SK-N-DZ (cell line): ENCODE data around the gene ASXL3.

Experiments used
- DNase-seq: peaks from one replicate; pipeline ENCODE4 v3.0.0-alpha.2; 2015; ENCODE audit warnings: low spot score

ASXL3 gene

GRCh38 chr18:33660696-33661310 is 82.8 kb downstream of the ASXL3 start:
- no peak for DNase-seq

GRCh38 chr18:33664241-33664874 is 86.3 kb downstream of the ASXL3 start:
- DNase-seq = no peak

GRCh38 chr18:33665187-33665586 is 87.2 kb downstream of the ASXL3 start:
- DNase-seq = no peak

DNA sequence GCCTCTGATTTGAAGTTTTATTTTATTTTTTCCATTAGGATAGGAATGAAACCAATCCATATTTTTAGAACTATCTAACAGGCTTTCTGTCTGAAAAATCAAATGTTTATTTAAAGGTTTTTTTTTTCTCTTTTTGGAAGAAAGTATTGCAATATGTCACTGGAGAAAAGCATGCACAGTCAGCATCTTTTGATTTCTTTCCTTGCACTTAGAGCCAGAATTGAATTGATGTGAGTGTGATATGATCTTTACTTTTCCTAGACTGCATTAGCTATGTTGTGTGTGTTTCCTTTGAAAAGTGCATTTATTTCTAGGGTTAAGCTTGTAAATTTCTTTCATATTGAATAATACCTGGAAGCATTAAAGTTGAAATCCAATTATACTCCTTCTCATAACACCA is 87.6 kb downstream of the ASXL3 start:
- DNase-seq = no peak

GRCh38 chr18:33666915-33667314 is 88.9 kb downstream of the ASXL3 start:
- peak; percentile 5 for DNase-seq

DNA sequence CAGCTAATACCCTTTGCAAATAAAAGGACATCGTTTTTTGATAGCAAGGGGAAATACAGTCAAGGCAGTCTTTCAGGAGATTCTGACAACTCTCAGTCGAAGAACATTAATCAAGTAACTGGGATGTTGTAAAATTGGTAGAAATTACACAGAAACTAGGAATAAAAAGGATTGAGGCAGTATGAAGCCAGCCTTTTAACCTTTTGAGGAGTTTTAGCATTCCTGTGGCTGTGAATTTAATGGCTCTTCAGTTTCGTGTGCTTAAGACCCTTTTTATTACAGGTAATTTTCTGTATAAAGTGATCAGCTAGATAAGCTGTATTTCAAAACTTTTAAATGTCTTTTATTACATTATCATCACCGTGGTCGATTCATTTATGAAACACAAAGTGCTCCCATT is 91.6 kb downstream of the ASXL3 start:
- no peak for DNase-seq

- DNase-seq = no peak
Observed at GRCh38 chr18:33670029-33670428, 92.0 kb downstream of the ASXL3 start.

DNA sequence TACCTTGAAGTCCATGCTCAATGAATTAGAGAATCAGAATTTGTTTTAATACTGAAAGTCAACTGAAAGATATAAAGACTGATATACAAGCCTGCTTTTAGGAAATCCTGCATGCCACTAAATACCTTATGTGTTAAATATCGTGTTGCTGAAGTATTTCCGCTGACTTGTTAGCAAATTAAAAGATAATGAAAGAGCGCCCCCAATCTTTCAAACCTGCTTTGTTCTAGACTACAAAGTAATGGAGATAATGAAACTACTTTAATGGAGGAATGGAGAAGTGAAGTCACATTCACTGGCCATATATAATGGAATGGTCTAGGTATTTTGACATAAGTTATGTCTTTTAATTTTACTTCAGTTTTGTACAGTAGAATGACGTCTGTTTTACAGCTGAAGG is 95.7 kb downstream of the ASXL3 start:
- no peak for DNase-seq

GRCh38 chr18:33676593-33676992 is 98.6 kb downstream of the ASXL3 start:
- DNase-seq = no peak

DNA sequence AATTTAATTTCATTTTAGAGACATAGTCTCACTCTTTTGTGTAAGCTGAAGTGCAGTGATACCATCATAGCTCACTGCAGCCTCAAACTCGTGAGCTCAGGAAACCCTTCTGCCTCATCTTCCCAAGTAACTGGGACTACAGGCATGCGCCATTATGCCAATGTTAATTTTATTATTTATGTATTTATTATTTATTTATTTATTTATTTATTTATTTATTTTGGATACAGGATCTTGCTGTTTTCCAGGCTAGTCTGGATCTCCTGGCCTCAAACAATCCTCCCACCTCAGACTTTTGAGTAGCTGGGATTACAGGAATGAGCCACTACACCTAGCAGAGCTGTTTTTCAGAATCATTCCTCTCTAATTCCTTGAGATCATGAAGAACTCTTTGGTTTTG is 99.9 kb downstream of the ASXL3 start:
- DNase-seq = no peak

DNA sequence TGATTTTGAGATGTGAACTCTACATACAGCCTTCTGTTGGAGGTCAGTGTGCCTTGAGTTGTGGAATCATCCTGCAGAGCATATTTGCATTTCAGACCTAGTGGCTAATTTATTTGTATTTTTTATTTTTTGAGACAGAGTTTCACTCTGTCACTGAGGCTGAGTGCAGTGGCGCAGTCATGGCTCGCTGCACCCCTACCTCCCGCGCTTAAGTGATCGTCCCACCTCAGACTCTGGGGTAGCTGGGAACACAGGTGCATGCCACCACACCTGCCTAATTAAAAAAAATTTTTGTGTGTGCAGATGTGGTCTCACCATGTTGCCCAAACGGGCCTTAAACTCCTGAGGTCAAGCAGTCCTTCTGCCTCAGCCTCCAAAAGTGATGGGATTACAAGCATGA is 104.4 kb downstream of the ASXL3 start:
- no peak for DNase-seq

GRCh38 chr18:33694593-33694992 is 116.6 kb downstream of the ASXL3 start:
- DNase-seq = no peak

GRCh38 chr18:33696332-33697162 is 118.5 kb downstream of the ASXL3 start:
- DNase-seq = peak; percentile 69

DNA sequence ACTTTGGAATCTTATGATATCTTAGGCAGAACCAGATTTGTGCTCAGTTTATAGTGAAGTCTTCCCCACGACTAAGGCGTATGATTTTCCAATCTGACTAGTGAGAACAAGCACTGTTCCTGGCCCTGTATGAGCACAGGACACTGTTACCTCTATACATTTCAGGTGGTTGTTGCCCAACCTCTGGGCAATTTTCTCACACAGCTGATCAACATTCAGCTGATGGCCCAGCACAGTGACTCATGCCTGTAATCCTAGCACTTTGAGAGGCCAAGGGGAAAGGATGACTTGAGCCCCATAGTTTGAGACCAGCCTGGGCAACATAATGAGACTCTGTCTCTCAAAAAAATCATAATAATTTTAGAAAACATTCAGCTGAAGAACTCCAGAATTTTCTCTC is 119.5 kb downstream of the ASXL3 start:
- DNase-seq = no peak

DNA sequence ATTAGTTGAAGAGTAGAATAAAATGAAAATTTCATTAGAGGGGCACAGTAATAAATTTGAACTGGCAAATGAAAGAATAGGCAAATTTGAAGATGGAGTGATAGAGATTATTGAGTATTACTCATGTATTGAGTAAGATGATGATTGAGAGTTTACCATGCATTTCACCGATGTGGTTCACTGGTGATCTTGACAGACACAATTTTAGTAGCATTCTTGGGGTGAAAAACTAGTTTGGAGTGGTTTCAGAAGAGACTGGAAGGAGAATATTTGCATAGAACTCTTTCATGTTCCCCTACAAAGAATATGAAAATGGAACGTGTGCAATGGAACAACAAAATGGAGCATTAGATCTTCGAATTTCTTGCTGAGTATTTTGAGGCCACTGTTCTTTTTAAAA is 121.4 kb downstream of the ASXL3 start:
- no peak for DNase-seq

- DNase-seq = no peak
Observed at GRCh38 chr18:33700513-33700976, 122.5 kb downstream of the ASXL3 start.

- DNase-seq = peak; percentile 43
Observed at GRCh38 chr18:33702625-33703024, 124.6 kb downstream of the ASXL3 start.

- no peak for DNase-seq
Observed at GRCh38 chr18:33706391-33706790, 128.4 kb downstream of the ASXL3 start.

DNA sequence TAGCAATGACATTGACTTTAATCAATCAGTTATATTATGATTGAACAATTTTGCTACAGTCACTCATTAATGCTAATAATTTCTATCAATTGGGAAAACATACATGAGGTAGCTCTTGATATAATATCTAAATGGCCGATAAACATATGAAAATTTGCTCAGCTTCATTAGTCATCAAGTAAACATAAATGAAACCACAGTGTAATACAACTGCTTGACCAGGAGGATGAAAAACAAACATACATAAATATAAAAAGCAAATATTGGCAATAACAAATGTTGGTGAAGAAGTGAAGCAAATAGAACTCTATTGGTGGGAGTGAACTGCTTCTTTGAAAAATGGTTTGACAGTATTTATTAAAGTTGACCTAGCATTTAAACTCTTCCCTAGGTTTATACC is 130.9 kb downstream of the ASXL3 start:
- DNase-seq = no peak

GRCh38 chr18:33710269-33710668 is 132.2 kb downstream of the ASXL3 start:
- no peak for DNase-seq

DNA sequence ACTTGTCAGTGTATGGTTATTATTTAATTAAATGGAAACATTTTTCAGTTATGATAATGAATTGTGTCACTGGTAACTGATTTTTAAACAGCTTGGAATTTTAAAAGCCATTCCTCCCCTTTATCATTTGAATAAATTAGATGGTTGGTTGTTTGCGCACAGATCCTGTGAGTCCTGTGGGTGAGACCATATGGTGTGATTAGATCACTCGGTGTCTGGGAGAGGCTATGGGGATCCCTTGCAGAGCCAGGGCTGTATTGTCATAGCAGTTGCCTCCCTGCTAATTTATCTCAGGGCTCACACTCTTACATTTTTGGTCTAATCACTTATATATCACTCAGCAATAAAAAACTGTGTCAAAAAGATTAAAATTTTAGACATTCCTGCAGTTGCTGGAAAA is 133.5 kb downstream of the ASXL3 start:
- peak; percentile 71 for DNase-seq

- DNase-seq = no peak
Observed at GRCh38 chr18:33712719-33713118, 134.7 kb downstream of the ASXL3 start.
